Cardiac atrium fibroblast (primary cell): ENCODE data around the gene CLRN2. TPM values are rescaled to one million over a fixed set of nuclear protein-coding genes. Genes with fewer than 3 reads are reported as not detected.

ENCODE experiments used
- total RNA-seq: library from RNA; depleted of rRNA; stranded (reverse); fragments of >200 nt; gene quantifications from 2 replicates; pipeline ENCODE4 v1.2.3, GENCODE V29; 2015

The CLRN2 gene
- not detected in 2 replicates for total RNA-seq

GRCh38 chr4:17514865-17515264, at the start of gene CLRN2:
Gene CLRN2, plus strand, starts transcription at chr4:17515165. Its CDS starts 102 bp downstream, at chr4:17515267.

DNA sequence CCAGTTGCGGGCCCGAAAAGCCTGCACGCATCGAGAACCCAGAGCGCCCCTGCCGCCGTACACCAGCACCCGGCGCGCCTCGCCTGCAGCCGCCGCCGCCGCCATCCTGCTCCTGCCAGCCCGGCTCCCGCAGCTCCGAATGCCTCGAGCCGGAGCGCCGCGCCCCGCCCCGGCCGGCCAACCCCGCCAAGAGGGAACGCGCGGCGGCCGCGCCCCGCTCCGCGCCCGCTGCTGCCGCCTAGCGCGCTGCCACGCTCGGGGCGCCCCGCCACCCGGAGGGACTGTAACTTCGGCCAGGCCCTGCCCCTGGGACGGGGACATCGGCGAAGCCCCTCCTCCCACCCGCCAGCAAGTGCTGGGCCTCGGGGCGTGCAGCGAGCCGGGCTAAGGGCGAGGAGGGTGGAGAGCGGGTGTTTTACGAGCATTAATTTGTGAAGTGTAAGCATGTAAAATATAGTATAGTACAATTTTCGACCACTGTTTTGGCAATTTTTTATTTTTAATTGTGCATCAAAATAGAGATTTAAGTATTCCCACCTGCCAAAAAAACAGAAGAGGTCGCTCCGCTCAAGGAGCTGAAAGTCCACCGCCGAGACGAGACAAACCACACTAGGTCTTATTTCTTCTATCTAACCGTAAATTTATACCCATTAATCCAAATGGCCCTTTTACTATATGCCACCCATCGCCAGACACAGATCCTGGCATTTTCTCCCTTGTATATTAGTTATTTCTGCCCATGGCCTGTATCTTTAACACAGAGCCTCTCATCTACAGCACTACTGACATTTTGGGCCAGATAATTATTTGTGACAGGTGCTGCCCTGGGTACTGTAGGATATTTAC, 2.8 kb upstream of the CLRN2 start, which contains the start of gene QDPR:
Gene QDPR, minus strand, starts transcription at position 141 of the 846 bp plus-strand sequence. Its CDS starts 36 bp downstream, at position 105.

Other genes with a start within 250 kb of the CLRN2 start
- 9.6 and 18.8 TPM in 2 replicates for gene QDPR, start 3.1 kb upstream of the CLRN2 start, total RNA-seq
- 83.6 and 102 TPM in 2 replicates for gene LAP3, start 62.0 kb downstream of the CLRN2 start, total RNA-seq
- 3.2 and 14.4 TPM in 2 replicates for gene MED28, start 99.5 kb downstream of the CLRN2 start, total RNA-seq